PC-3 (cell line): ENCODE measurements around the gene SLC5A3. TPM values are rescaled to one million over a fixed set of nuclear protein-coding genes. Genes with fewer than 3 reads are reported as not detected.

Experiments
- ATAC-seq: fragments of 200-7000 bp; cut with Tn5 transposase; 2 replicates; pipeline ENCODE4 v1.9.1; 2020; ENCODE audit warnings: mild to moderate bottlenecking, moderate library complexity
- BruUV-seq: library from RNA; stranded (reverse); fragments of 400-500 nt; replicated peaks from 2 replicates; lab custom pipeline; 2021; lab: Mats Ljungman, UMichigan
- CTCF ChIA-PET: fragments of 300-600 bp; sonication (Branson Sonifier 250); formaldehyde crosslinking; loops from one replicate; lab custom pipeline; 2022; ENCODE audit warnings: antibody characterized with exemption; lab: Charles Lee
- POLR2A ChIA-PET: fragments of 300-600 bp; sonication (Branson Sonifier 250); formaldehyde crosslinking; loops from one replicate; lab custom pipeline; 2022; ENCODE audit warnings: antibody characterized with exemption; ENCODE audit not compliant: unreplicated experiment; lab: Charles Lee
- DNase-seq: peaks from one replicate; pipeline ENCODE4 v3.0.0-alpha.2; 2015
- H2AFZ ChIP-seq: fragments of 300-600 bp; sonication (generic); 2 replicates; pipeline ENCODE4 v1.6.0; 2016; ENCODE audit warnings: antibody characterized with exemption, low read length
- H3F3A ChIP-seq: fragments of 300-600 bp; sonication (generic); one replicate; pipeline ENCODE4 v1.6.0; 2017; ENCODE audit warnings: antibody characterized with exemption, low read length, control low read depth, mild to moderate bottlenecking; ENCODE audit not compliant: unreplicated experiment
- H3K27ac ChIP-seq: fragments of 300-600 bp; sonication (generic); 2 replicates; pipeline ENCODE4 v1.5.1; 2016; ENCODE audit warnings: mild to moderate bottlenecking, low read length
- H3K27me3 ChIP-seq: fragments of 300-600 bp; sonication (generic); 2 replicates; pipeline ENCODE4 v1.6.1; 2016; ENCODE audit warnings: low read length, mixed read lengths
- H3K36me3 ChIP-seq: fragments of 300-600 bp; sonication (generic); 2 replicates; pipeline ENCODE4 v1.6.1; 2016; ENCODE audit warnings: low read depth, mixed run types, low read length, mixed read lengths
- H3K4me1 ChIP-seq: fragments of 300-600 bp; sonication (generic); 2 replicates; pipeline ENCODE4 v1.5.1; 2016; ENCODE audit warnings: low read length; ENCODE audit not compliant: insufficient read depth
- H3K4me2 ChIP-seq: fragments of 300-600 bp; sonication (generic); 2 replicates; pipeline ENCODE4 v1.6.0; 2016; ENCODE audit warnings: low read length
- H3K4me3 ChIP-seq: fragments of 300-600 bp; sonication (generic); 2 replicates; pipeline ENCODE4 v1.5.1; 2016; ENCODE audit warnings: mild to moderate bottlenecking, low read length, mixed read lengths
- H3K79me2 ChIP-seq: fragments of 300-600 bp; sonication (generic); 2 replicates; pipeline ENCODE4 v1.6.1; 2017; ENCODE audit warnings: low read length, mixed read lengths
- H3K9ac ChIP-seq: fragments of 300-600 bp; sonication (generic); 2 replicates; pipeline ENCODE4 v1.6.0; 2016; ENCODE audit warnings: mild to moderate bottlenecking, low read length
- H3K9me2 ChIP-seq: fragments of 300-600 bp; sonication (generic); replicated peaks from 2 replicates; pipeline ENCODE4 v1.6.1; 2016; ENCODE audit warnings: mixed run types, low read length, mixed read lengths
- H3K9me3 ChIP-seq: fragments of 300-600 bp; sonication (generic); 2 replicates; pipeline ENCODE4 v1.6.1; 2016; ENCODE audit warnings: low read length, mixed read lengths
- H4K20me1 ChIP-seq: fragments of 300-600 bp; sonication (generic); 2 replicates; pipeline ENCODE4 v1.6.1; 2016; ENCODE audit warnings: low read length, mixed read lengths
- CTCF ChIP-seq: fragments of 300-600 bp; sonication (generic); conservative IDR thresholded peaks from 2 replicates; pipeline ENCODE4 v1.5.1; 2017; ENCODE audit warnings: antibody characterized with exemption, low read depth, mild to moderate bottlenecking, low read length
- EZH2 ChIP-seq: fragments of 300-600 bp; sonication (generic); IDR thresholded peaks from one replicate; pipeline ENCODE4 v1.6.1; 2017; ENCODE audit warnings: antibody characterized with exemption, mild to moderate bottlenecking, low read length; ENCODE audit not compliant: unreplicated experiment
- EZH2phosphoT487 ChIP-seq: fragments of 300-600 bp; sonication (generic); IDR thresholded peaks from 2 replicates; pipeline ENCODE4 v1.6.1; 2018; ENCODE audit warnings: mild to moderate bottlenecking, antibody characterized with exemption, low read length, borderline replicate concordance
- intact Hi-C: fragments of 100-400 bp; cut with micrococcal nuclease; formaldehyde crosslinking; loops from 2 replicates; pipeline ENCODE4 v1.9.0; 2023
- total RNA-seq: library from RNA; depleted of rRNA; stranded (reverse); fragments of >200 nt; gene quantifications from 2 replicates; pipeline ENCODE4 v1.2.3, GENCODE V29; 2014

The SLC5A3 gene
- total RNA-seq, 1 experiment from 2014 or later = 13.8 TPM

- no peak overlapping the region for H3K27ac ChIP-seq
- DNase-seq (no peak), ATAC-seq (no peak)
- H3K9ac ChIP-seq = no peak overlapping the region
- no peaks in the 10 kb centered on the region for H3K79me2 ChIP-seq
- intact Hi-C loops = no loop called here
- peaks cover 8% of the 10 kb centered on the region; the same call in 1 of the 2 replicates for H3K9me3 ChIP-seq
- H3K27me3 ChIP-seq = no peaks in the 10 kb centered on the region
- ChIA-PET CTCF (no interaction called here), POLR2A (no interaction called here)
- BruUV-seq = no TSS peak
- H3K4me3 ChIP-seq = no peak overlapping the region
- peaks cover 7% of the 10 kb centered on the region; the same call in 1 of the 2 replicates for H3K4me1 ChIP-seq
- H4K20me1 ChIP-seq = no peaks in the 10 kb centered on the region
- no peaks in the 10 kb centered on the region for H3F3A ChIP-seq
- H3K36me3 ChIP-seq = no peaks in the 10 kb centered on the region
- TF ChIP-seq EZH2phosphoT487 (no peak), EZH2 (no peak), CTCF (no peak)
- H3K4me2 ChIP-seq = no peak overlapping the region
- H2AFZ ChIP-seq = no peak overlapping the region
- H3K9me2 ChIP-seq = no peaks in the 10 kb centered on the region
These were observed 49.0 kb upstream of the SLC5A3 start for GRCh38 chr21:34024374-34024693.

- BruUV-seq = no TSS peak
- Histone ChIP-seq H3F3A (no peaks in the 10 kb centered on the region), H3K4me2 (no peak overlapping the region), H3K9me3 (peaks cover 8% of the 10 kb centered on the region; the same call in 1 of the 2 replicates), H3K27me3 (no peaks in the 10 kb centered on the region), H3K79me2 (no peaks in the 10 kb centered on the region), H3K9me2 (no peaks in the 10 kb centered on the region), H3K4me1 (peaks cover 3% of the 10 kb centered on the region; the same call in 1 of the 2 replicates), H2AFZ (no peak overlapping the region), H3K4me3 (no peak overlapping the region), H4K20me1 (no peaks in the 10 kb centered on the region), H3K9ac (no peak overlapping the region), H3K36me3 (no peaks in the 10 kb centered on the region), H3K27ac (no peak overlapping the region)
- no peak for TF ChIP-seq CTCF
- no peak for TF ChIP-seq EZH2
- no peak for TF ChIP-seq EZH2phosphoT487
- CTCF ChIA-PET = no interaction called here
- ATAC-seq (no peak), DNase-seq (no peak)
- POLR2A ChIA-PET = no interaction called here
- intact Hi-C loops = no loop called here
These were observed 45.5 kb upstream of the SLC5A3 start for GRCh38 chr21:34027721-34028461.

GRCh38 chr21:34029743-34030528 is 43.4 kb upstream of the SLC5A3 start:
- Histone ChIP-seq H3K9ac (no peak overlapping the region), H3K4me2 (no peak overlapping the region), H3K27me3 (no peaks in the 10 kb centered on the region), H3K4me1 (no peaks in the 10 kb centered on the region), H2AFZ (no peak overlapping the region), H3K27ac (no peak overlapping the region), H3K9me2 (no peaks in the 10 kb centered on the region), H3K36me3 (no peaks in the 10 kb centered on the region), H4K20me1 (no peaks in the 10 kb centered on the region), H3K4me3 (no peak overlapping the region), H3K9me3 (peaks cover 8% of the 10 kb centered on the region; the same call in 1 of the 2 replicates), H3F3A (no peaks in the 10 kb centered on the region), H3K79me2 (no peaks in the 10 kb centered on the region)
- ATAC-seq = peak; percentile 37; the same call in 1 of the 2 replicates
- no peak for TF ChIP-seq EZH2
- no TSS peak for BruUV-seq
- CTCF ChIA-PET = no interaction called here
- peak; percentile 31 for DNase-seq
- intact Hi-C loops = no loop called here
- POLR2A ChIA-PET = no interaction called here
